Retina (tissue), 1 donor: Measurements from ENCODE around the gene IP6K2.
"Not testable (repeated sequence)": the region's sequence is repeated elsewhere in the genome, so short reads cannot be mapped to it uniquely, and the experiment has no call there.

Experiments
- DNase-seq: peaks from one replicate; pipeline ENCODE4 v3.0.0-alpha.2; 2016

IP6K2 gene

GRCh38 chr3:48716982-48717746, at the start of gene IP6K2:
Gene IP6K2, minus strand, starts transcription at chr3:48717221. Its CDS starts 21,930 bp downstream, at chr3:48695291.
- DNase-seq, result peak; percentile 95

- DNase-seq, result no peak
These were observed 48.4 kb upstream of the IP6K2 start for GRCh38 chr3:48765376-48765775.

GRCh38 chr3:48762816-48763215, 45.8 kb upstream of the IP6K2 start:
- DNase-seq, result no peak

- not testable (repeated sequence) for DNase-seq
These were observed 43.0 kb upstream of the IP6K2 start for GRCh38 chr3:48759991-48760540.

GRCh38 chr3:48759531-48759930, 42.5 kb upstream of the IP6K2 start:
- DNase-seq, result not testable (repeated sequence)

GRCh38 chr3:48759071-48759470, 42.0 kb upstream of the IP6K2 start:
- no peak for DNase-seq

- DNase-seq, result no peak
These were observed 39.6 kb upstream of the IP6K2 start for GRCh38 chr3:48756640-48757039.

GRCh38 chr3:48750856-48751255, 33.8 kb upstream of the IP6K2 start:
- DNase-seq, result no peak

- DNase-seq, result no peak
These were observed 31.7 kb upstream of the IP6K2 start for GRCh38 chr3:48748754-48749153.

GRCh38 chr3:48747706-48748105, 30.7 kb upstream of the IP6K2 start:
- DNase-seq, result peak; percentile 7

GRCh38 chr3:48747015-48747615, 30.1 kb upstream of the IP6K2 start:
- DNase-seq, result no peak

GRCh38 chr3:48743773-48744172, 26.8 kb upstream of the IP6K2 start:
- no peak for DNase-seq

GRCh38 chr3:48741226-48741625, 24.2 kb upstream of the IP6K2 start:
- not testable (repeated sequence) for DNase-seq

- peak; percentile 76 for DNase-seq
These were observed 23.2 kb upstream of the IP6K2 start for GRCh38 chr3:48739955-48740823.

GRCh38 chr3:48739617-48739954, 22.6 kb upstream of the IP6K2 start:
- no peak for DNase-seq

- no peak for DNase-seq
These were observed 22.1 kb upstream of the IP6K2 start for GRCh38 chr3:48738926-48739616.

- DNase-seq, result no peak
These were observed 21.1 kb upstream of the IP6K2 start for GRCh38 chr3:48738144-48738536.

- DNase-seq, result peak; percentile 52
These were observed 18.2 kb upstream of the IP6K2 start for GRCh38 chr3:48735075-48735767.

GRCh38 chr3:48734541-48734940, 17.5 kb upstream of the IP6K2 start:
- not testable (repeated sequence) for DNase-seq

GRCh38 chr3:48733752-48734518, 16.9 kb upstream of the IP6K2 start:
- not testable (repeated sequence) for DNase-seq

- no peak for DNase-seq
These were observed 10.5 kb upstream of the IP6K2 start for GRCh38 chr3:48727511-48727910.
